ENCODE results near the gene DAPP1.

Gene DAPP1

DNA sequence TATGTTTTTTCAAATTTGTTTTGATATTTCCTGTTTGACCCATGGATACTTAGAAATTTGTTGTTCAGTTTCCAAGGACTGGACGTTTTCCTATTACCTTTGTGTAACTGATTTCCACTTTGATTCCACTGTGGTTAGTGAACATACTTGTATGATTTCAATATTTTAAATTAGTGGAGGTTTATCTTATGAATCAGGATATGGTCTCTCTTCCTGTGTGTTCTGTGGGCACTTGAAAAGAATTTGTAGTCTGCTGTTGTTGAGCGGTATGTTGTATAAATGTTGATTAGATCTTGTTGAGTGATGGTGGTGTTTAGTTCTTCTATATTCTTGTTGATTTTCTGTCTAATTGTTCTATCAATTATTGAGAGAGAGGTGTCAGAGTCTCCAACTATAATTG lies 98.8 kb downstream of the DAPP1 start:
- no peak for DNase-seq (ENCODE audit: low read depth)

DNA sequence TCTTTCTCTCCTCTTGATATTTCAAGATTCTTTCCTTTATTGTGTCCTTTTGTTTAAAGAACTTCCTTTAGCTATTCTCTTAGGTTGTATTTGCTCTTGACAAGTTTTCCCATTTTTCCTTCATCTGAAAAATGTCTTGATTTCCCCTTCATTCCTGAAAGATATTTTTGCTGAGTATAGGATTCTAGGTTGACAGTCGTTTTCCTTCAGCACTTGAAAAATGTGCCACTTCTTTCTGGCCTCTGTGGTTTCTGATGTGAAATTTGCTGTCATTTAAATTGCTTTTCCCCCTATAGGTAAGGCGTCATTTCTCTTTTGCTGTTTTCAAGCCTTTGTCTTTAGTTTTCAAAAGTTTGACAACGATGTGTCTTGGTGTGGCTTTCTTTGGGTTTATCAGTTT lies 100.9 kb downstream of the DAPP1 start:
- no peak for DNase-seq (ENCODE audit: low read depth)

DNA sequence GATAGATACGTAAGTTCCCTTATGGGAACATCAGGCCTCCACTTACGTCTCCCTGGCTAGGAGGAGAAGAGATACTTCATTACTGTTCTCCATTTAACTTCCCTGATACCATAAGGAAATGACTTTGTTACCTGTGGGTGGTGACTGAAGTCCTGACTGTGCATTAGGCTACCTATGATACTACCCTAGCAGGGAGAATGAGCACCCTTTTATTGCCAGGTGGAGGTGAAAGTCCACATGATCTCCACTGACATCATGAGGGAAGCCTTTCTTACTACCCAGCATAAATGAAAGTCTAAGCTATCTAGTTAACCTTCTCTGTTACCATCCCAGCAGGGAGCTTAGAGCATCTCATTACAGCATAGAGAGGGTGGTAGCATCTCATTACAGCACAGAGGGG lies 102.0 kb downstream of the DAPP1 start:
- no peak for DNase-seq (ENCODE audit: low read depth)
